A549 (cell line): Measurements from ENCODE around the gene WNT1. TPM values are rescaled to one million over a fixed set of nuclear protein-coding genes. Genes with fewer than 3 reads are reported as not detected.

Experiments
- ATAC-seq, 2 experiments: fragments of 200-7000 bp in 1 of 2; fragments of >200 bp in 1 of 2; cut with Nextera tagmentation in 1 of 2; cut with Tn5 transposase in 1 of 2; 3 replicates each; pipeline versions ENCODE4 v1.8.0 to v1.9.1; 2018 to 2020; ENCODE audit warnings: mild to moderate bottlenecking in 1 of 2, moderate library complexity in 1 of 2
- CTCF ChIA-PET: fragments of 300-600 bp; sonication (Branson Sonifier 250); formaldehyde crosslinking; extraction: SDS; loops from one replicate; lab custom pipeline; 2021; ENCODE audit warnings: antibody characterized with exemption, inconsistent platforms; lab: Yijun Ruan, JAX
- POLR2A ChIA-PET: fragments of 350-600 bp; formaldehyde crosslinking; extraction: SDS; loops from one replicate; lab custom pipeline; 2021; ENCODE audit warnings: antibody characterized with exemption, inconsistent platforms; lab: Yijun Ruan, JAX
- DNase-seq, 2 experiments: peaks; one replicate each; pipeline versions ENCODE4 v3.0.0 to v3.0.0-alpha.2; 2011 to 2016; ENCODE audit warnings: low read depth in 1 of 2, low spot score in 1 of 2
- FAIRE-seq: peaks from 2 replicates; lab custom pipeline; 2011; peaks lifted over from hg19 to GRCh38; lab: Jason Lieb, UNC
- H3K27ac ChIP-seq, 2 experiments: fragments of >200 bp; sonication (Bioruptor Twin); formaldehyde crosslinking; 3 replicates each; pipeline ENCODE4 v1.5.1; 2016 to 2017
- H3K4me1 ChIP-seq: fragments of >200 bp; sonication (Bioruptor Twin); formaldehyde crosslinking; 3 replicates; pipeline ENCODE4 v1.6.1; 2016
- H3K4me2 ChIP-seq: fragments of >200 bp; sonication (Bioruptor Twin); formaldehyde crosslinking; 3 replicates; pipeline ENCODE4 v1.6.1; 2016
- H3K4me3 ChIP-seq: fragments of >200 bp; sonication (Bioruptor Twin); formaldehyde crosslinking; 3 replicates; pipeline ENCODE4 v1.5.1; 2016
- H3K9me3 ChIP-seq: fragments of >200 bp; sonication (Bioruptor Twin); formaldehyde crosslinking; 3 replicates; pipeline ENCODE4 v1.6.1; 2016
- BCL3 ChIP-seq: fragments of >200 bp; sonication (Bioruptor Twin); formaldehyde crosslinking; IDR thresholded peaks from 3 replicates; pipeline ENCODE4 v1.6.1; 2016
- BHLHE40 ChIP-seq: IDR thresholded peaks from 2 replicates; pipeline ENCODE4 v1.6.1; 2012; ENCODE audit warnings: low read depth, low read length, inconsistent platforms
- CHD2 ChIP-seq: fragments of 150-350 bp; IDR thresholded peaks from 2 replicates; pipeline ENCODE4 v1.6.1; 2014; ENCODE audit warnings: low read length; ENCODE audit not compliant: partially characterized antibody
- CHD4 ChIP-seq: fragments of 200-600 bp; sonication (generic); IDR thresholded peaks from 2 replicates; pipeline ENCODE4 v1.6.1; 2016; ENCODE audit warnings: antibody characterized with exemption, mild to moderate bottlenecking, borderline replicate concordance
- CTCF ChIP-seq: fragments of >200 bp; sonication (Bioruptor Twin); formaldehyde crosslinking; IDR thresholded peaks from 3 replicates; pipeline ENCODE4 v1.5.1; 2016
- E2F6 ChIP-seq: IDR thresholded peaks from 2 replicates; pipeline ENCODE4 v1.6.1; 2012; ENCODE audit warnings: low read depth, borderline replicate concordance
- EHF ChIP-seq: fragments of 250-450 bp; sonication (Bioruptor Pico); IDR thresholded peaks from 2 replicates; pipeline ENCODE4 v1.5.0; 2020; ENCODE audit warnings: mild to moderate bottlenecking
- ELK1 ChIP-seq: fragments of 150-350 bp; IDR thresholded peaks from 2 replicates; pipeline ENCODE4 v1.6.1; 2014; ENCODE audit warnings: low read depth, mild to moderate bottlenecking, low read length
- FOXS1 ChIP-seq: fragments of 250-450 bp; sonication (Bioruptor Pico); IDR thresholded peaks from 2 replicates; pipeline ENCODE4 v1.5.0; 2020; ENCODE audit warnings: mild to moderate bottlenecking, moderate library complexity
- HDAC2 ChIP-seq: fragments of 200-600 bp; sonication (generic); IDR thresholded peaks from 2 replicates; pipeline ENCODE4 v1.6.1; 2016
- HMGXB4 ChIP-seq: fragments of 250-450 bp; sonication (Bioruptor Pico); IDR thresholded peaks from 2 replicates; pipeline ENCODE4 v1.5.0; 2021; ENCODE audit warnings: mild to moderate bottlenecking, moderate library complexity, borderline replicate concordance
- JUN ChIP-seq, 2 experiments: fragments of >200 bp; sonication (Bioruptor Twin); formaldehyde crosslinking; IDR thresholded peaks; 2 replicates in 1 of 2; 3 replicates in 1 of 2; pipeline ENCODE4 v1.6.1; 2016 to 2017
- JUNB ChIP-seq: fragments of >200 bp; sonication (Bioruptor Twin); formaldehyde crosslinking; IDR thresholded peaks from 2 replicates; pipeline ENCODE4 v1.6.1; 2016
- MAFK ChIP-seq: fragments of 450-650 bp; IDR thresholded peaks from 2 replicates; pipeline ENCODE4 v1.6.1; 2014; ENCODE audit not compliant: partially characterized antibody
- PBX3 ChIP-seq: IDR thresholded peaks from 2 replicates; pipeline ENCODE4 v1.6.1; 2012
- POLR2AphosphoS2 ChIP-seq: conservative IDR thresholded peaks from 2 replicates; pipeline ENCODE4 v1.6.1; 2012; ENCODE audit warnings: low read length, improper control_type of control experiment, inconsistent platforms
- RAD21 ChIP-seq, 2 experiments: fragments of >200 bp in 1 of 2; sonication (Bioruptor Twin) in 1 of 2; formaldehyde crosslinking in 1 of 2; IDR thresholded peaks in 1 of 2; conservative IDR thresholded peaks in 1 of 2; 2 replicates in 1 of 2; 3 replicates in 1 of 2; pipeline ENCODE4 v1.6.1; 2012 to 2018; ENCODE audit warnings: inconsistent platforms in 1 of 2
- REST ChIP-seq: fragments of 200-600 bp; sonication (generic); IDR thresholded peaks from 2 replicates; pipeline ENCODE4 v1.6.1; 2016; ENCODE audit warnings: antibody characterized with exemption, mild to moderate bottlenecking, moderate library complexity
- SMC3 ChIP-seq: fragments of >200 bp; sonication (Bioruptor Twin); formaldehyde crosslinking; IDR thresholded peaks from 3 replicates; pipeline ENCODE4 v1.6.1; 2018; ENCODE audit warnings: inconsistent platforms
- WGBS: methylation state at CpG from one replicate; pipeline ENCODE4 v1.1.6; 2017; ENCODE audit errors: missing lambda C conversion rate; 5-methylcytosine and 5-hydroxymethylcytosine counted together
- polyA plus RNA-seq, 4 experiments: library from polyadenylated mRNA; depleted of rRNA in 3 of 4; stranded (reverse); fragments of >200 nt; fragmentation: RNase III in 1 of 4; extraction: RNeasy Plus Mini Kit Qiagen cat#74134 plus additional on column Dnase treatment in 1 of 4; gene quantifications; 2 replicates in 3 of 4; 3 replicates in 1 of 4; pipeline ENCODE4 v1.2.3, GENCODE V29; 2011 to 2017

Gene WNT1
- polyA plus RNA-seq, 2 of the 4 experiments (the other 2 are of a cell fraction) = not detected

GRCh38 chr12:49027846-49028555, 49.9 kb downstream of the WNT1 start:
- TF ChIP-seq JUNB (no peak), CTCF (no peak), PBX3 (no peak), SMC3 (no peak)
- no peak overlapping the region for H3K4me2 ChIP-seq
- no peaks in the 10 kb centered on the region for H3K4me1 ChIP-seq
- no peak for ATAC-seq
- ChIA-PET CTCF (interaction anchor here (0.6 to 5.2 kb wide), 7 partner anchors 8 to 64 kb away, joined by 3 to 34 read pairs (median 5); partner anchors contain the start of gene PRKAG1), POLR2A (no interaction called here)
- H3K4me3 ChIP-seq = no peak overlapping the region
- no peak for FAIRE-seq
- 94% methylated on average over 9 of the region's 9 CpGs for WGBS
- DNase-seq = no peak
- no peak overlapping the region for H3K27ac ChIP-seq
- no peaks in the 10 kb centered on the region for H3K9me3 ChIP-seq

GRCh38 chr12:49028666-49029275, 50.6 kb downstream of the WNT1 start:
- Histone ChIP-seq H3K4me1 (no peaks in the 10 kb centered on the region), H3K9me3 (no peaks in the 10 kb centered on the region)
- FAIRE-seq = no peak
- TF ChIP-seq REST (no peak), E2F6 (no peak), CHD2 (no peak), FOXS1 (CRISPR knock-in tag) (no peak), BHLHE40 (no peak), CHD4 (no peak), MAFK (no peak), RAD21 (conservative IDR thresholded peaks at IDR 0.05 in 1 of 2, IDR thresholded peaks at IDR 0.05 in 1 of 2) (no peak)
- TF ChIP-seq, all 56 proteins: peak for 0
- CTCF ChIA-PET = interaction anchor here (1.3 to 5.2 kb wide), 7 partner anchors 9 to 63 kb away, joined by 3 to 34 read pairs (median 5); no protein-coding TSS in a partner anchor
- WGBS = 91% methylated on average over 10 of the region's 10 CpGs
- POLR2A ChIA-PET = no interaction called here
- ATAC-seq (no peak), DNase-seq (no peak)
- Histone ChIP-seq H3K4me2 (no peak overlapping the region), H3K4me3 (no peak overlapping the region), H3K27ac (no peak overlapping the region)

GRCh38 chr12:49030119-49030518, 52.0 kb downstream of the WNT1 start:
- no peak for ATAC-seq
- no peak for DNase-seq
- Histone ChIP-seq H3K9me3 (no peaks in the 10 kb centered on the region), H3K4me3 (no peak overlapping the region), H3K4me2 (no peak overlapping the region), H3K4me1 (no peaks in the 10 kb centered on the region), H3K27ac (no peak overlapping the region)
- FAIRE-seq = no peak
- WGBS = 98% methylated on average over 7 of the region's 8 CpGs
- CTCF ChIA-PET = interaction anchor here (0.6 to 5.2 kb wide), 11 partner anchors 9 to 943 kb away, joined by 3 to 34 read pairs (median 4); no protein-coding TSS in a partner anchor
- POLR2A ChIA-PET = interaction anchor here (1.0 kb wide), 1 partner anchor 32 kb away, joined by 4 read pairs; no protein-coding TSS in a partner anchor
- TF ChIP-seq ELK1 (no peak), POLR2AphosphoS2 (no peak), JUN (IDR thresholded peaks at IDR 0.05) (no peak), HDAC2 (no peak), EHF (CRISPR knock-in tag) (no peak), HMGXB4 (no peak), BCL3 (no peak), FOXS1 (CRISPR knock-in tag) (no peak)
